ENCODE measurements around the gene FTO.
A peak's percentile ranks its signal among the peaks of the same experiment; 100 is the strongest.
"Not testable (repeated sequence)": the region's sequence is repeated elsewhere in the genome, so short reads cannot be mapped to it uniquely, and the experiment has no call there.

Gene FTO

DNA sequence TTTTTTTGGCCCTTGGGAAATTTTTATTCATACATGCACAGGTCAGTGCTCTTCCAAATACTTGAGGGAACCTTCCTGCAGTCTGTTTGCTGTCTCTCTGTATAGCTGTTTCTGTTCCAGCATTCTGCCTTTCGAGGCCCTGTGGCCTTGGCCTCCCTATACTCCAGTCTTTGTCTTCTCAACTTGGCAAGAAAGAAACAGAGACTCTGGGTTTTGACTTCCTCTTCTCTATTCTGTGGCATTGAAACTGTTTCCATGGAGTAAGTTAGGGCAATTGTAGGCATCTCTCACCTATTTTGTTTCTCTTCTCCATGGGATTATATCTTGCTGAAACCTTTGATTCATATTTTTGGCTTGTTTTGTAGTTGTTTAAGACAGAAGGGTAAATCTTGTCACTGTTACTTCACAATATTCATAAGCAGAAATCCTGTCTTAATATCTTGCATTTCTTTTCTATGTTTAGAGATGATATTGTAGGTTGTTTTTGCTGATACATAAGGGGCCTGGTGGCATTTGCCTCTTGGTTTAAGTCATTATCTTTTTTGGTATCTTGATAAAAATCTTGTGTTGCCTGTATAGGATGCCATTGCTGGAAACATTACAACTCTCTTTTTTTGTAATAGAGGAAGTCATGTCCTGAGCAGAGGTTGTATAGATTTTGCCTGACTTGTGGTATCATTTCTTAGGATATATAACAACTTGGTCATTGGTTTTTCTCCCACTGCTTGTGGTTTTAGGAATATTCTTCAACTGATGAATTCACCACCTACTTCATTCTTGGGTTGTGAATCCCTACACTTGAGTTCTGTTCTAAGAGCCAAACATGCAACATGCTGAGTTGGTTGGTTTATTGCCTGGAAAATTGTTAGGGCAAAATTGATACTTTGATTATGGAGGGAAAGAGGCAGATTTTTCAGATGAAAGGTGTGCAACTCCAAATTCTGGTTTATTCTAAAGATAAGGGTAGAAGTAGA is 168.6 kb downstream of the FTO start:
- DNase-seq, result no peak

DNA sequence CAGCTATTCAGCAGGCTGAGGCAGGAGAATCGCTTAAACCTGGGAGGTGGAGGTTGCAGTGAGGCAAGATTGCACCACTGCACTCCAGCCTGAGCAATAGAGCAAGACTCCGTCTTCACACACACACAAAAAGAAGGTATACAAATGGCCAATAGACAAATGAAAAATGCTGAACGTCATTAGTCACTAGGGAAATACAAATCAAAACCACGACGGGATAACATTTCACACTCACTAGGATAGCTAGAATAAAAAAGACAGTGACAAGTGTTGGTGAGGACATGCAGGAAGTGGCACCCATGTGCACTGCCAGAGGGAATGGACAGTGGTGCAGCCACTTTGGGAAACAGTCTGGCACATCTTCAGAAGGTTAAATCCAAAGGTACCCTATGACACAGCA is 172.9 kb downstream of the FTO start:
- no peak for DNase-seq

DNA sequence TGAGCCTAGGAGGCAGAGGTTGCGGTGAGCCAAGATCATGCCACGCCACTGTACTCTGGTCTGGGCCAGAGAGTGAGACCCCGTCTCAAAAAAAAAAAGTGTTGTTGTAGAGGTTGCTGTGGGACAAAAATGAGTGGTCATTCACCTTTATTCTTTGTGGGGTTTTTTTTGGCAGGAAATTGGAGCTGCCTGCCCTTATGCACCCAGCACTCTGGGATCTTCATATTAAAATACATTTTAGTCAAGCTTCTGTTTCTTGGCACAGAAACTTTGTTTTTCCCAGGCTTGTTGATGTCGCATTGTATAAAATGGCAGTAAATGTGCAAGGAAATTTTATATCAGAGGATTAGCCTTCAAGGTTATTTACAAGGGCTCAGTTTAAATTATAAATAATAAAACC is 174.3 kb downstream of the FTO start:
- no peak for DNase-seq

DNA sequence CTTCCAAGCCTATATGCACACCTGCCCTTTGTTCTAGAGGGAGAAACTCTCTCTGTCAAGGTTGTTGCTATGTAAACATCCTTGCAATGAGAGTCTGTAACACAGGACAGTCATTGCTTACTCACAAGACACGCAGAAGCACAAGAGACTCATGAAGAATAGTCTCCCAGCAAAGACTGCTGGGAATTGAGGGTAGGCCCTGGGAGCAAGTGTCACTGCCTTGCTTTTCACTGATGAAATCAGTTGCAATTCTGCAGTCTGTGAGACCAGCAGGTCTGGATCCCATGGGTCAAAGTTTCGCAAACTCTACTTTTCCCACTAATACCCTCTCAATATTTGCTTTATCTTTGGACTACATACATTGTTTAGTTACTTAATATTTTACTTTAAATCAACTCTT is 177.4 kb downstream of the FTO start:
- no peak for DNase-seq

DNA sequence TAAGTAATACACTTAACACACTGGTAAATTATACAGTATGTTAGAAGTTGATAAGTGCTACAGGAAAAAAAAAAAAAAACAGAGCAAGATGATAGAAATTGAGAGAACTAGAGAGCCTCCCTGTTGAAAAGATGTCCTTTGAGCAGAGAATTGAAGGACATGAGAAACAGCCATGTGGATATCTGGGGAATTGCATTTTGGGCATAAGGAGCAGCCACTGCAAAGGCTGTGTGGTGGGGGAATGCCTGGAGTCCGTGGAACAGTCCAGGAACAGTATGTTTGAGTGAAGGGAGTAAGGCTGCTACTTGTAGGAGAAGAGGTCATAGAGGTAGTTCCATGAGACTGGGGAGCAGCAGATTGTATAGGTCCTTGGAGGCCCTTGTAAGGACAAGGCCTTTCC is 178.4 kb downstream of the FTO start:
- no peak for DNase-seq

DNA sequence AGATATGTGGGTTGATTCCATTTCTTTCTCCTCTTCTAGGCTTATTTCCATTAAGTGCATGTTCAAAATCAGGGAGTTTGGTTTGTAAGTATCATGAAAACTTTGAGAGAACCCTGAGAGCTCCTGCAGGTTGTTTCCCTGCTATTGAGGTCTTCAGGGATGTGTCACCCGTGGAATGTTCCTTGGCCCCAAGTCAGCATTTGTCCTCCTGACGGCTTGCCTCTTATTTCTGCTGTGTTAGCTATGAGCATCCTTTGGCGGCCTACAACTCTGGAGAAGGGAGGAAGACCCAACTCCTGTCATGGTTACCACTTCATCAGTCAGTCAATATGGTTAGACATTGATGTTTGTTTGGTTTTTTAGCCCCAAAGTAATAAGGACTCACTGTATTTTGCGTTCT is 180.8 kb downstream of the FTO start:
- DNase-seq, result no peak

DNA sequence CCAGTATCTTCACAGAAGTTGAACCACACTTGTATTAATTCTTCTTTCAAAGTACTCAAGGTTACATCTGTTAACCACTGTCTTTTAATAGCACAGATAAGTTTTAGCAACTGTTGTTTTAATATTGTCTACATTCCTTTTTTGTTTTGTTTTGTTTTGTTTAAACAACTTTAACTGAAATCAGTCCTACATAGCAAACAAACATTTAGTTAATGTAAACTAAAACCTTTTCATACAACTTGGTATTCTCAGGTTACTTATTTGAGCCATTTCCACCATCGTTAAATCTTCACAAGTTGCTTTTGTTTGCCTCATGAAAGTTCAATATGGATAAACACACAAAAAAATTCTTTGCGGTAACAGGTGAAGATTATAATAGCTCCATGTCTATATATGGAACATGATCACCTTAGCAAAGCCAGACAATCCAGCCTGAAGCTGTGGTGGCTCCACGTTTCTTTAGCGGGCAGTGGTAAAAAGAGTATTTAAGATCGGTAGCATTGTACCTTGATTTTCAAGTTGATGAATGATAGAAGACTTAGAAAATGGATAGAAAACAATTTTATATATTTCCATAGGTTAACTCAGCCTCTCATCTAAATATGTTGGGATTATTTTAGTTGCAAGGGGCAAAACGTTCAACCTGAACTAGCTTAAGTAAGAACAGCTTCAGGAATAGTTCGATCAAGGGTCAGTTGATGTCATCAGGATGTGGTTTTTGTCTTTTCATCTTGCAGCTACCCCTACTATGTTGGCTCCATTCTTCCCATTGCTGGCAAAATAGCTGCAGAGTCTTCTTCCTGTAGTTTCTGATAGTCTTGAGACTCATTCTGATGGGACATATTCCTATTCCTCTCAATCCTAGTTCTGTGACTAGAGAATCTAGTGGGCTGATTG is 182.8 kb downstream of the FTO start:
- no peak for DNase-seq

DNA sequence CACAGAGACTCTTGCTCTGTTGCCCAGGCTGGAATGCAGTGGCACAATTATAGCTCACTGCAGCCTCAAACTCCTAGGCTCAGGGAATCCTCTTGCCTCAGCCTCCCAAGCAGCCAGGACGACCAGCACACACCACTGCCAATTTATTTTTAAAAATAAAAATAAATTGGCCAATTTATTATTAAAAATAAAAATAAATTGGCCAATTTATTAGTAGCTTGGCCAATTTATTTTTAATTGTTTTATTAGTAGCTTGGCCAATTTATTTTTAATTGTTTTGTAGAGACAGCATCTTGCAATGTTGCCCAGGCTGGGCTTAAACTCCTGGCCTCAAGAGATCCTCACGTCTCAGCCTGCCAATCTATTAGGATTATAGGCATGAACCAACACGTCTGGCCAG is 184.3 kb downstream of the FTO start:
- no peak for DNase-seq

DNA sequence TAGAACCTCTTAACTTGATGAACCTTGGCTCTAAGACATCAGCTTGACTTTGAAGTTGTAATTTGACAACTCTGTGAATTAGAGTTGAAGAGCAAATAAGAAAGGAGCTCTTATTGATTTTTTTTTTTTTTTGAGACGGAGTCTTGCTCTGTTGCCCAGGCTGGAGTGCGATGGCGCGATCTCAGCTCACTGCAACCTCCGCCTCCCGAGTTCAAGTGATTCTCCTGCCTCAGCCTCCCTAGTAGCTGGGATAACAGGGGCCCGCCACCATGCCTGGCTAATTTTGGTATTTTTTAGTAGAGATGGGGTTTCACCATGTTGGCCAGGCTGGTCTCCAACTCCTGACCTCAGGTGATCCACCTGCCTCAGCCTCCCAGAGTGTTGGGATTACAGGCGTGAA is 186.9 kb downstream of the FTO start:
- DNase-seq, result not testable (repeated sequence)

DNA sequence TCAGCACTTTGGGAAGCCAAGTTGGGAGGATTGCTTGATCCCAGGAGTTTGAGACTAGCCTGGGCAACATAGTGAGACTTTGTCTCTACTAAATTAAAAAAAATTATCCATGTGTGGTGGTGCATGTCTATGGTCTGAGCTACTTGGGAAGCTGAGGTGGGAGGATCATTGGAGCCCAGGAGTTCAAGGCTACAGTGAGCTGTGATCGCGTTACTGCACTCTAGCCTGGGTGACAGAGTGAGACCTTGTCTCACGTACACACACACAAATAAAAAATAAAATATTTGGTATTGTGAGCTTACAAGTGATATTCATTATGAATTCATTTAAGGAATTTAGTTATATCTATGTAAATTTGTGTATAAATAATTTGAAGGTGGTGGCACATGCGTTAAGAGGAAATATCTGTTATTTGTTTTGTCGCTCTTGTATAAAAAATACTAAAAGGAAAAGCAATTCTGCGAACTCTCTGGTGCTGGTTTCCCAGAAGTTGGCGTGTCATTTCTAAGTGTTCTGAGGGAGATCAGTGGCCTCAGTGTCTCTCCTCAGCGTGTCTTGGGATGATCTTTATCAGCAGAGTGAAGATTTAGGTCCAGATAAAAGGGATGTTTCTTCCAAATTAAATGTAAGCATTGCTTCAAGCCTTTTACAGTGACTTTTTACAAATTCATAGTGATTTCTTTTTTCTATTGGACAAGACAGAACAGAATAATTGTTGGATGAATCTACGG is 187.6 kb downstream of the FTO start:
- DNase-seq, result no peak

DNA sequence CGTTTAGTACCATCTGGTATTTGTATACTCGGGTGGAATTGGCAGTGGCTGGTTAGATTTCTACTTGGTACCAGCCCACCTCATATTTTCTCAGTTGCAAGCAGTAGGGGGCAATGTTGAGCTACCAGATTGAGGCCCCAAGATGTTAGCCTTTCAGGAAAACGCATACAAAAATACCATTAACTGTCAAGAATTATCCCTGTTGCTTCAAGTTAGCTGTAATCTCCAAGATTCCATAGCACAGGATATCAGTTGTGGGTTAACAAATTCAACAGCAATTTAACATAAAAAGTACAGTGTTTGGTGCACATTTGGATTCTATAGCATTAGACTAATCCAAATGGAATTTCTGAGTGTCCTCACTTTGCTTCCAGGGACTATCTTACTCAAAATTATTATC is 188.2 kb downstream of the FTO start:
- DNase-seq, result peak; percentile 12 to 44

DNA sequence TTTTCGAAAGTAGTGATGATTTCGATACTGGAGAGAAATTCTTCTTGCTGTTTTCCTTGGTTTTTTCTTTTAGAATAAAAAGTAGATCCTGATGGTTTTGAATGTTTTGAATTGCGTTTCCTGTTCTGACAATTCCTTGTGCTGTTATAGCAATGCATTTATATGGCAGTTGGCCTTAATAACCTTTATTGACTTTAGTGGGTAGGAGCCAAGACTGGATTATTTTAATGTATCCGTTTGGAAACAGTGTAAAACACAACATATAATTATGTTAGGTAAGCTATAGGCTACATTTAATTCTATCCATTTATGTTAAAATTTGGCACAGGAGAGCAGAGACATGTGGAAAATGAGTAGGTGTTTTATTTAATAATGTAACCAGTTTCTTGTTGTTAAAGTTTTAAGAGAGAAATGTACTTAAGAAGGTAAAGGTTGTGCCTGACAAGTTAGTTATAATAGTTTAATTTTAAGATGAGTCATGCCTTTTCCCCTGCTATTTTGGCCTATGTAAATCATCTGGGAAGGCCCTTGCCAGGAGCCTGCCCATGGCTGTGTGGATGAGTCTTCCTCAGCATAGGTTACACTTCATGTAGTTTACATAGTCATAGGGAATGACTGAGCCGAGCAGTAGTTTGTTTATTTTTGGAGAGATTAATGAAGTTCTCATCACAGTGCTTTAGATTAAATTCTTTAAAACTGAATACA is 189.9 kb downstream of the FTO start:
- DNase-seq, result peak in 1 of 2 experiments; percentile 6

DNA sequence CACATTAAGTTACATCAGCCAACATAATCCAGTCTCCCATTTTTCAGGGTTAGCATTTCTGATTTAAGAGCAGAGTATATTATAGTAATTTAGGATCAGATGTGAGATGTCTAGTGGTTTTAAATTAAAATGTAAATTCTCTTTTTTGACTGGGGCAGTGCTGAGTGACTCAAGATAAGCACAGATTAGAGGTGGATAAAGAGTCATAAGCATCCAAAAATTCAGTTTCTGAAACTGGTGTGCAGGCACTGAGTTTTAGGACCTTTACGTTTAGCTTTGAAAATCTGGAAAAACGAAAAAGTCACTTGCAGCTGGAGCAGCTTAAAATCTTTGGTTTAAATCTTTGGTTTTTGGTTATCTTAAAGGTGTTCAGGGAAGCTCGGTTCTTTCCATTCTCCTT is 190.7 kb downstream of the FTO start:
- DNase-seq, result no peak

DNA sequence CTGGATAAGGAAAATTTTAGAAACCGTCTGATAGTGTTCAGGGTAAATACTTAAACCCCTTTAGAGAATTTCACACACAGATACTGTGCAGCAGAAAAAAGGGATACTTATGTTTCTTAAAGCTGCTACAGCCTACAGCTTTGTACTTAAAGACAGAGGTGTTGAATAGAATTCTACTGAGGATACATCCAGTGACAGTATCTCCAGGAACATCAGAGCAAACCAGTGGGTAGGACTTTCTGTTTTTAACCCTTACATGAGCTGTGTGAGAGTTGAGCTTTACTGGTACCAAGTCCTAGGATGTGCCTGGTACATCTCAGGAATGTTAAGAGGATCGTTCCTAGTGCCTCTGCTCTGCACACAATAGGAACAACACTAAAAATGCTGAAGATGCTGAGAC is 191.5 kb downstream of the FTO start:
- no peak for DNase-seq

DNA sequence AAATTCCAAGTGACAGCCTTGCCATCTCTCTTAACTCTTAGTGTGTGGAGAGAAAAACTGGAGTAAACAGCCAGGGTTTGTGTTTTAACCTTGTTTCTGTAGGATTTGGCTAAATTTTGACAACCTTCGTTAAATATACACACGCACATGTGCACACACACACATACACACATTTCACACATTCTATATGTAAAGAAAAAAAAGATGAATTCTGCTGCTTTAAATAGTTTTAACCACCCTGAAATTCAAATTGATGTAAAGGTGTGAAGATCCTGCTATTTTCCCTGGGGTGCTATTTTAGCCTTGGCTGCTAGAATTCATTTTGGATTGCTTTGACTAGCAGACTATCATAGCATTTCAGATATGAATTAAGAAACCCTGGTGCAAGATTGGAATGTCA is 191.9 kb downstream of the FTO start:
- no peak for DNase-seq

DNA sequence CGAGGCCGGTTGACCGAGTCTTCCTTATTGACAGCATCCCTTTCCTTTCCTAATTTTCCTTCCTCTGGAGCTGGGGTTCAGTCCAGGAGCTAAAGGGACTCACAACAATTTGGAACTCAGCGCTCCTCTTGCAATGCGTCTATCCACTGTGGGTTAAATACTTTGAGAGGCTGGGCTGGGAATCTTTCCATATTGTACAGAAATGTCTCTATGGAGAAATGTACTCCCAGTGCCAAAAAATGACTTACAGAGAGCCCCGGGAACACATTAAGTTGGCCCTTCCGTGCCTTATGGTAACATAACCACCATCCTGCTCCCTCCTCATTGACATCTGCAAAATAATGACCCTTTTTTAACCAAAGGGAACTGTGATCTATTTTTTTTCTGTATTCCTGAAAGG is 192.8 kb downstream of the FTO start:
- DNase-seq, result peak; percentile 10 to 68

DNA sequence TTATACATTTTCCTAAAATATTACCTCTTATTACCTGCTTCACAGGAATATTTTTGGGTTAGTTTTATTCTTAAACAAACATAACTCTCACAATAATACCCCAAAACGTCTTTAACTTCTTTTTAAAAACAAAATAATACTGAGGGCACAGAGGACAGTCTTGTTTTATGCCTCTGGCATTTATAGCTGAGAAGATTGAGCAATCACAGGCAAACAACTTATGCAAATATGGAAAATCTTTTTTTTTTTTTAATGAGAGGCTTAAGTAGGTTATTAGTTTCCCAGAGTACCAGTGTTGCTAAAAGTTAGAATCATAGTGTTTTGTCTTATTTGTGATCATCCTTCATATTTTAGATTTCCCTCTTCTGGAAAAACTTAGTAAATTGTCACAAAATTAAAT is 195.0 kb downstream of the FTO start:
- no peak for DNase-seq

DNA sequence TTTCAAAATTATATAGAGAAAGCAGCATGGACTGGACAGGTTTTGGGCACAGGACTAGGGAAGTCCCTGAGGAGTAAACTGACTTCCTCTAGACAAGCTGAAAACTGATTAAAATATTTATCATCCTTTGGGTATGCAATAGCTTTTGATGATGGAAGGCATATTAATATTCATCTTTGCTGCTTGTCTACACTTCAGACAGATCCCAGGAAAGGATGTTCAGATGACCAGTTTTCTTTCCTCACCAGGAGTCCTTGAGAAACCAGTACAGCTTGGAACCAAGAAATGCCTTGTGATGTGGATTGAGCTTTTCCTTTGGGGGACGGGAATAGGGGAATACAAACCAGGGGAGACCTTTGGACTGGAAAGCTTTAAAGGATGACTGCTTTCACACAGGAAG is 195.5 kb downstream of the FTO start:
- DNase-seq, result no peak

DNA sequence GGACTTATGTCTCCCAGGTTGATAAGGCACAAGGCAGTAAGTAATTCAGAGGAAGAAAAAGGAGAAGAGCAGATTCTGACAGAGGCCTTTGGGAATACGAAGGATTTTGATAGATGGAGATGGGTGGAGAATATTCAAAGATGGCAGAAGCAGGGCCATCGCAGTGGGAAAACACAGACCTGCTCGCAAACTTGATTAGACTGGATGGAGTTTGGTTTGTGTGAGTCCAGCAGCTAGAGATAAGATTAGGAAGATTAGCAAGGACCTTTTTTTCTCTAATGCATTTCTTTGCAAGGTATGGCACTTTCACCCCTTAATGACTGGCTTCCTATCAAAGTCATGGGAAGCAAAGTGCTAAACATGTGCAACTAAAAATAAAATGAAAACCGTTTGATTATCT is 196.7 kb downstream of the FTO start:
- DNase-seq, result no peak

DNA sequence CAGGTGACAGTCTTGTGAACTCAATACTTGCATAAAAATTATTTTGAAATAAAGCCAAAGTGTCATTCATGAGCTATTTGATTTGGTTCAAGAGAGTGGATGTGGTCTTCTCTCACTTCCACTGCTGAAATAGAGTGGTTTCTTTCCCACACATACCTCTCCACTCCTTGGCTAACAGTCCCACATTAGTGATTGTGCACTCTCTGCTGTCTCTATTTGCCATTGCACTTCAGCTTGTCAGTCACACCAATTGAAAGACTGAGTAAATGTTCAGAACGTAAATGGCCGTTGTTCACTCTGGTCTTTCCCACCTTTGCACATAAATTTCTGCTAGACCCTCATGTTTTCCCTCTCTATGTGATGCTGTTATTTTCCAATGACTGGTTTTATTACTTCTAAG is 197.5 kb downstream of the FTO start:
- DNase-seq, result no peak

DNA sequence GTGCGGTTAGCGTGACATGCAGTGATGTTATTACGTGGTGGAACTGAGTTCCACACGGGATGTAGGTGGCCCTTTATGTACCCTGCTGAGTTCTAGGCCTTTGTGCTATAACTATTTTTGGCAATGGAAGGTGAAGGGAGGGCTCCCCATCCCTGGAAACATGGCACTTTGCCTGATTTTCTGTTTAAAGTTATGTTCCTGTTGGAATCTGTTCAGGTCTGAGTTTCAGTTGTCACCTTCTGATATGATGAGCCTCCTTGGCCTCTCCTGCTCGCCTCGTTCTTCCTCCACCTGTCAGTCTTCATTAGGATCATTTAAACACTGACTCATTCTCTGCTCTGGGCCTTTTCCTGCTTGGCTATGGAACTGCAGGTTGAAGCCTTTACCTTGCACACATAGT is 200.6 kb downstream of the FTO start:
- DNase-seq, result no peak

DNA sequence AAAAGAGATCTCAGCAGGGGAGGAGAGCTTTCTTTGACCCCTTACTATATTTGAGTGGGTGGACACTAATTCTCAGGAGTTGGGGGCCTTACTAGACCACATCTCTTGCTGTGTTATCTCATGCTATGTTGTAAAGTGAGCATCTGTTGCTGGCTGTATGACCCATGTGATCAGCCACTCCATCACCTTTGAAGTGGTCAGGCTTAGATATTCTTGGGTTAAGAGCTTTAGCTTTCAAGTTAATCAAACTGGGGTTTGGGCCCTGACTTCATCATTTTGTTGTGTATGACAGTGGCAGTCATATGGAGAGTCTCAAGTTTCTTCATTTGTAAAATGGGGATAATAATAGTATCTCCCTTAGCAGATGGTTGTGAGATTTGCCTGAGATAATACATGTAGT is 201.1 kb downstream of the FTO start:
- DNase-seq, result no peak

DNA sequence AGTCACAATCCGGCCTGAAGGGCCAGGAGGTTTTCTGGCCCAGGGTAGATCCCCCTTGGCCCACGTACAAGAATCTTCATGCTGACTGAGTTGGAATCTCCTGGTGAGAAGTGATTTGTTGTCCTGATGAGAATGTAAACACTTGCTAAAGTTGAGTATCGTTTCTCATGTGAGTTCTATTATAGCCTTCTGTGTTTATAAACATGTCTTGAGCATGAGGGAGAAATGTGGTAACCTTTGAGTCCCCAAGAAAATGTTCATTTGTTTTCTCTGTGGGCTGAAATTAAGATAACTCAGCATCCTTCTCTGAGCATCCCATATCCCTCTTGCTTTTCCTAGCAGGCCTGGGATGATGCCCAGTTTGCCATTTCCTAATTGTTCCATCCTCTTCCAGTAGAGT is 204.8 kb downstream of the FTO start:
- DNase-seq, result no peak

All from NCI-H446 (cell line).